ENCODE results near the gene SOX8. TPM values are rescaled to one million over a fixed set of nuclear protein-coding genes. Genes with fewer than 3 reads are reported as not detected.

Gene SOX8
- total RNA-seq: 0.27 and 0.31 TPM in 2 replicates
- long read RNA-seq: 0 reads

DNA sequence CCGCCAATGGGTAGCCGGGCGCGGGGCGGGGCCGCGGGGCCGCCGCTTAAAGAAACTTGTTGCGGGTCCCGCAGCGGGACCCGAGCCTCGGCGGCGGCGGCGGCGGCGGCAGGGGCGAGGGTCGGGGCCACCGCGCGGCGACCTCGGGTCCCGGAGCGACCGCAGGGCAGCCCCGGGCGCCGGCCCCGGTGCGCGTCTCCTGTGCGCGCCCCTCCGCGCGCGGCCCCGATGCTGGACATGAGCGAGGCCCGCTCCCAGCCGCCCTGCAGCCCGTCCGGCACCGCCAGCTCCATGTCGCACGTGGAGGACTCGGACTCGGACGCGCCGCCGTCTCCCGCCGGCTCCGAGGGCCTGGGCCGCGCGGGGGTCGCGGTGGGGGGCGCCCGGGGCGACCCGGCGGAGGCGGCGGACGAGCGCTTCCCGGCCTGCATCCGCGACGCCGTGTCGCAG, at the start of gene SOX8:
Gene SOX8 (plus strand): TSS at position 76 of the 450 bp plus-strand sequence. CDS start 153 bp downstream, at position 229.
- Mint-ChIP-seq H3K4me1 (ENCODE audit: unreplicated experiment) (peaks cover 4% of the 10 kb centered on the region), H3K9me3 (ENCODE audit: unreplicated experiment) (no peaks in the 10 kb centered on the region), H3K36me3 (ENCODE audit: unreplicated experiment) (no peaks in the 10 kb centered on the region), H3K4me3 (ENCODE audit: unreplicated experiment) (peak within 1 kb of the TSS; percentile 70), H3K27me3 (ENCODE audit: unreplicated experiment) (peaks cover 27% of the 10 kb centered on the region), H3K27ac (ENCODE audit: unreplicated experiment) (no peak within 1 kb of the TSS)
- TF ChIP-seq, protein P1, sequence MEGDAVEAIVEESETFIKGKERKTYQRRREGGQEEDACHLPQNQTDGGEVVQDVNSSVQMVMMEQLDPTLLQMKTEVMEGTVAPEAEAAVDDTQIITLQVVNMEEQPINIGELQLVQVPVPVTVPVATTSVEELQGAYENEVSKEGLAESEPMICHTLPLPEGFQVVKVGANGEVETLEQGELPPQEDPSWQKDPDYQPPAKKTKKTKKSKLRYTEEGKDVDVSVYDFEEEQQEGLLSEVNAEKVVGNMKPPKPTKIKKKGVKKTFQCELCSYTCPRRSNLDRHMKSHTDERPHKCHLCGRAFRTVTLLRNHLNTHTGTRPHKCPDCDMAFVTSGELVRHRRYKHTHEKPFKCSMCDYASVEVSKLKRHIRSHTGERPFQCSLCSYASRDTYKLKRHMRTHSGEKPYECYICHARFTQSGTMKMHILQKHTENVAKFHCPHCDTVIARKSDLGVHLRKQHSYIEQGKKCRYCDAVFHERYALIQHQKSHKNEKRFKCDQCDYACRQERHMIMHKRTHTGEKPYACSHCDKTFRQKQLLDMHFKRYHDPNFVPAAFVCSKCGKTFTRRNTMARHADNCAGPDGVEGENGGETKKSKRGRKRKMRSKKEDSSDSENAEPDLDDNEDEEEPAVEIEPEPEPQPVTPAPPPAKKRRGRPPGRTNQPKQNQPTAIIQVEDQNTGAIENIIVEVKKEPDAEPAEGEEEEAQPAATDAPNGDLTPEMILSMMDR (IDR thresholded peaks at IDR 0.05): no peak
- DNase-seq (ENCODE audit: extremely low spot score, unreplicated experiment): no peak

DNA sequence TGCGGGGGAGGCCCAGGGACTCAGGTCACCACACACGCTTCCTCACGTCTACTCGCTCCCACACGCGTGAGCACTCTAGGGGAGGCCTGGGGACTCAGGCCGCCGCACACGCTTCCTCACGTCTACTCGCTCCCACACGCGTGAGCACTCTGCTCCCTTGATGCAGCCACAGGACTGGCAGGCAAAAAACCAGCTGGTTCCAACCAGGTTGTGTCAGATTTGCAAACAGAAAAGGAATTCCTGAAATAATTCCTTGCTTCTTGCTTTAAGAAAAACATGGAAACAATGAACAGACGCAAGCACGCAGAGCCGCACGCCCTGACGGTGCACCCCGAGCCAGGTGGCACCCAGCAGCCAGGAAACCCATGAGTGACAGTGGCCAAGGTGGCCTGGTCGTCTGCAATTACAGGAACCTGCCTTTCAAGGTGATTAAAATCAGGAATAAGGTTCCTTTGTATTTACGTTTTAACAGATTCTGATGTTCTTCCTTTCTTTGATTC, 48.7 kb upstream of the SOX8 start:
- H3K27ac Mint-ChIP-seq (ENCODE audit: unreplicated experiment): no peak overlapping the region
- H3K4me1 Mint-ChIP-seq (ENCODE audit: unreplicated experiment): no peaks in the 10 kb centered on the region
- no peaks in the 10 kb centered on the region for H3K27me3 Mint-ChIP-seq (ENCODE audit: unreplicated experiment)
- no peak overlapping the region for H3K4me3 Mint-ChIP-seq (ENCODE audit: unreplicated experiment)
- TF ChIP-seq, protein P1 (IDR thresholded peaks at IDR 0.05): no peak
- no peaks in the 10 kb centered on the region for H3K9me3 Mint-ChIP-seq (ENCODE audit: unreplicated experiment)
- no peak for DNase-seq (ENCODE audit: extremely low spot score, unreplicated experiment)
- peaks cover 12% of the 10 kb centered on the region for H3K36me3 Mint-ChIP-seq (ENCODE audit: unreplicated experiment)

DNA sequence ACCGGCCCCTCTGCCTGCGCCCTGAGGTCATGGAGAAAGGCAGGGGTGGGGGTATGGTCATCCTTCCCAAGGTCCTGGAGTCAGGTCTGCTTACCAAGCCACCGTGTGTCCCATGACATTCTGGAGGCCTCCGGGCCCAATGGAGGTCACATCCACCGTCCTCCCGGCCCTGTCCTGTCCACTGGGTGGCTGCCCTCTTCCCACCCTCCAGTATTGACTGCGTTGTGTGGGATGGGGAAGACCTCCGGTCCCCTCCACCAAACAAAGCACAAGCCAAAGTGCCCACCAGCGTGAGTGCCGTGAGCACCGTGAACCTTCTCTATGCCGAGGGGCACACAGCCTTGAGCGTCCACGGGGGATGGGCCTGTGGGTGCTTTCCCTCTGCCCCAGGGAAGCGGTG, 48.0 kb upstream of the SOX8 start:
- no peaks in the 10 kb centered on the region for H3K9me3 Mint-ChIP-seq (ENCODE audit: unreplicated experiment)
- no peaks in the 10 kb centered on the region for H3K4me1 Mint-ChIP-seq (ENCODE audit: unreplicated experiment)
- H3K27me3 Mint-ChIP-seq (ENCODE audit: unreplicated experiment): no peaks in the 10 kb centered on the region
- H3K27ac Mint-ChIP-seq (ENCODE audit: unreplicated experiment): no peak overlapping the region
- no peak for DNase-seq (ENCODE audit: extremely low spot score, unreplicated experiment)
- H3K4me3 Mint-ChIP-seq (ENCODE audit: unreplicated experiment): no peak overlapping the region
- H3K36me3 Mint-ChIP-seq (ENCODE audit: unreplicated experiment): peaks cover 15% of the 10 kb centered on the region
- TF ChIP-seq, protein P1 (IDR thresholded peaks at IDR 0.05): no peak

DNA sequence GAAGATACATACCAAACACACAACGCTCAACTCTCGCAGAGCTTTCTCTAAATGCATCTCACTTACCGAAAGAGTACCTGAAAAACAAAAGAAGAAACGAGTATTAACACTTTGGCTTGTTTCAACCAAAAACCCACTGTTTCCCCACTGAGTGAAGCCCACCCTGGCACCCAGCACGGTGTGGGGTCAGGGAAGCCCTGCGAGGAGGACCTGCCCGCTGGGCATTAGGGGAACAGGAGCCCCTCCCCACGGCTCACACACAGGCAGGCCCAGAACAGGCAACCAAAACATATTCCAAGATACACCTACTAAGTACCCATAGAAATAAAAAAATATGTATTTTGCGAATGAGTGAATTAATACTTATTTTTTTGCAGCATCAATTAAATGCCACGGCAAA, 47.4 kb upstream of the SOX8 start:
- H3K36me3 Mint-ChIP-seq (ENCODE audit: unreplicated experiment): peaks cover 18% of the 10 kb centered on the region
- H3K27ac Mint-ChIP-seq (ENCODE audit: unreplicated experiment): no peak overlapping the region
- H3K4me3 Mint-ChIP-seq (ENCODE audit: unreplicated experiment): no peak overlapping the region
- no peaks in the 10 kb centered on the region for H3K9me3 Mint-ChIP-seq (ENCODE audit: unreplicated experiment)
- TF ChIP-seq, protein P1 (IDR thresholded peaks at IDR 0.05): no peak
- H3K4me1 Mint-ChIP-seq (ENCODE audit: unreplicated experiment): no peaks in the 10 kb centered on the region
- H3K27me3 Mint-ChIP-seq (ENCODE audit: unreplicated experiment): no peaks in the 10 kb centered on the region
- DNase-seq (ENCODE audit: extremely low spot score, unreplicated experiment): no peak

DNA sequence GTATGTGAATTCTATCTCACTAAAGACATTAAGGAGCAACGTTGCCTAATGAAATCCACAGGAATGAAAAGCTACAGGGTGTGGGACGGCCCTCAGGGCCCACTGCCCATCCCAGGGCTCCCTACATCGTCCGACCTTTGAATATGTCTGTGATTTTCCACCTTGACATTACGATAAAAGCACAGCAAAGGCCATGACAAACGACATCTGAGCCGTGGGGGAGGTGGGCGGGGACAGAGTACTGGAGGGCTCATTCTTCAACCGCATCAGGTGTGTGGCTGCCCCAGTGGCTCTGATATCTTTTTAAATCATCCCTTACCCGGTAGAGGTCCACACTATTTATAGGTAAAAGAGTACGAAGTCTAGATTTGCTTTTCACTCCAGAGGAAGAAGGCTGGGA, 45.9 kb upstream of the SOX8 start:
- TF ChIP-seq, protein P1 (IDR thresholded peaks at IDR 0.05): no peak
- Mint-ChIP-seq H3K36me3 (ENCODE audit: unreplicated experiment) (peaks cover 23% of the 10 kb centered on the region), H3K4me3 (ENCODE audit: unreplicated experiment) (no peak overlapping the region), H3K4me1 (ENCODE audit: unreplicated experiment) (no peaks in the 10 kb centered on the region), H3K27ac (ENCODE audit: unreplicated experiment) (no peak overlapping the region), H3K27me3 (ENCODE audit: unreplicated experiment) (no peaks in the 10 kb centered on the region), H3K9me3 (ENCODE audit: unreplicated experiment) (peaks cover under 1% of the 10 kb centered on the region)
- no peak for DNase-seq (ENCODE audit: extremely low spot score, unreplicated experiment)
